22Rv1 (cell line): ENCODE measurements around the gene TSKU.

Source experiments
- CTCF ChIP-seq: fragments of 450-650 bp; IDR thresholded peaks from 2 replicates; pipeline ENCODE4 v1.5.1; 2017; ENCODE audit warnings: mild to moderate bottlenecking
- ZFX ChIP-seq: fragments of 450-650 bp; IDR thresholded peaks from 2 replicates; pipeline ENCODE4 v1.6.1; 2017; ENCODE audit warnings: antibody characterized with exemption, borderline replicate concordance

DNA sequence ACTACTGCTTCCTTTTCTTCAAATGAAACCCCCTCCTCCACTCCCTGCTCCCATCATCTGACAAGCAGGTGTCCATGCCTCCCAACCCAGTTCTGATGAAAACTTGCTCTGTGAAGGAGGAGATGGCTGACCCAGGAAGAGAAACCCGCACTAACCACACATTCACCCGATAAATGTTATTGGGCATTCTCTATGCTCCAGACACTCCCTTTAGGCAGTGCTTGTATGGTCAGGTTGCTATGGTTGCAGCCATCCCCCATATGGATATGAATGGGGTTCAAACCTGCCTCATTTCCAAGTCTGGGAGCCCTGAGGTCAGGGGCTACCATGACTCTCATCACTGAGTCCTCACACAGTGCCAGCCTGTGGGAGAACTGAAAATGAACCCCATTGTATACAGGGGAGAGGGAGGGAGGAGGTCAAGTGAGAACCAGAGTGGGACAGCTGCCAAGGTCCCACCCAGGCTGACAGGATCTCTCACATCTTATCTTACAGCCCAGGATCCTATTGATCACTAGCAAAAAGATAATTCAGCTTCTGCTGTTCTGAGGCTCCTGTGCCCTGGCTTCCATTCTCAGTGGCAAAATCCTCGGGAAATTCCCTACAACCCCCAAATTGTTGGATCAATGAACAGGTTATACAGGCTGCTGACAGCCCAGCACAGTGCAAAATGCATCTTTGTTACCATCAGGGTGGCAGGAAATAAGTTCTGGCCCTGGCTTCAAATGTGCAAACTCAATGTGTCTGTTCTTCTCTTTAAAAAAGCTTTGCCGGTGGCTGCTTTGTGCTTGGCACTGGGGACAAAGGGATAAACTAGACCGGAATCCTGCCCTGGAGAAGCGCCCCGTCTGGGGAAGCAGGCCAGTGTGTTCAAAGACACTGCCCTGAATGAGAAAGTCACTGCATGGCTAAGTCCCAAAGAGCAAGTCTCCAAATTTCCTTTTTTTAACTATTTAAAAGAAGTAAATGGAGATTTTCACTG, 54.8 kb downstream of the TSKU start:
- no peak for TF ChIP-seq CTCF
- no peak for TF ChIP-seq ZFX
